Vagina (tissue), 2 donors: ENCODE results near the gene FRMD1. TPM values are rescaled to one million over a fixed set of nuclear protein-coding genes. Genes with fewer than 3 reads are reported as not detected.

Experiments
- DNase-seq, 2 donors: peaks; one replicate each; pipeline ENCODE4 v3.0.0-alpha.2; 2017; ENCODE audit errors: extremely low spot score in 2 of 2
- H3K27ac ChIP-seq: fragments of 200-600 bp; sonication (generic); one replicate; pipeline ENCODE4 v1.5.1; 2019
- H3K27me3 ChIP-seq: fragments of 200-600 bp; sonication (generic); one replicate; pipeline ENCODE4 v1.5.1; 2019
- H3K36me3 ChIP-seq, 2 donors: fragments of 200-600 bp; sonication (generic); one replicate each; pipeline ENCODE4 v1.5.1; 2017 to 2019
- H3K4me1 ChIP-seq: fragments of 200-600 bp; sonication (generic); one replicate; pipeline ENCODE4 v1.5.1; 2019
- H3K4me3 ChIP-seq, 2 donors: fragments of 200-600 bp; sonication (generic); 1 replicate in 1 of 2; 2 replicates in 1 of 2; pipeline ENCODE4 v1.5.1; 2016 to 2019
- H3K9me3 ChIP-seq: fragments of 200-600 bp; sonication (generic); one replicate; pipeline ENCODE4 v1.5.1; 2019
- CTCF ChIP-seq, 3 experiments: fragments of 450-650 bp in 2 of 3; fragments of 200-600 bp in 1 of 3; sonication (generic) in 1 of 3; IDR thresholded peaks; one replicate each; pipeline ENCODE4 v1.5.1; 2017 to 2019; ENCODE audit warnings: antibody characterized with exemption in 3 of 3, mild to moderate bottlenecking in 2 of 3, moderate library complexity in 2 of 3
- POLR2A ChIP-seq, 2 donors: fragments of 450-650 bp; IDR thresholded peaks; one replicate each; pipeline ENCODE4 v1.6.1; 2017; ENCODE audit warnings: antibody characterized with exemption in 2 of 2, mild to moderate bottlenecking in 2 of 2, moderate library complexity in 2 of 2
- POLR2AphosphoS5 ChIP-seq, 2 donors: sonication (generic); formaldehyde crosslinking; IDR thresholded peaks; one replicate each; pipeline ENCODE4 v1.9.0; 2017; ENCODE audit warnings: antibody characterized with exemption in 2 of 2, mild to moderate bottlenecking in 2 of 2, low read depth in 1 of 2; ENCODE audit not compliant: insufficient read depth in 1 of 2
- intact Hi-C: fragments of 100-400 bp; cut with DNase I; formaldehyde crosslinking; loops from one replicate; pipeline ENCODE4 v1.15.1; 2023
- total RNA-seq: library from RNA; depleted of rRNA; stranded (reverse); fragments of >200 nt; gene quantifications from one replicate; pipeline ENCODE4 v1.2.3, GENCODE V29; 2016

The FRMD1 gene
- total RNA-seq, 1 donor from 2014 or later = not detected

- H3K36me3 ChIP-seq = no peaks in the 10 kb centered on the region
- H3K27me3 ChIP-seq = no peaks in the 10 kb centered on the region
- DNase-seq = no peak
- no peak overlapping the region for H3K4me3 ChIP-seq
- peaks cover 14% of the 10 kb centered on the region for H3K4me1 ChIP-seq
- no peaks in the 10 kb centered on the region for H3K9me3 ChIP-seq
- TF ChIP-seq CTCF (IDR thresholded peaks at IDR 0.05) = no peak
- TF ChIP-seq POLR2A (IDR thresholded peaks at IDR 0.05) = no peak
- TF ChIP-seq POLR2AphosphoS5 (IDR thresholded peaks at IDR 0.05; ENCODE audit: insufficient read depth in 1 of 2, low read depth in 1 of 2) = no peak
- intact Hi-C loops = no loop called here
- H3K27ac ChIP-seq = no peak overlapping the region
Measured at GRCh38 chr6:168037242-168037641, 41.8 kb downstream of the FRMD1 start.

- H3K36me3 ChIP-seq = no peaks in the 10 kb centered on the region
- H3K4me1 ChIP-seq = peaks cover 28% of the 10 kb centered on the region
- intact Hi-C loops = no loop called here
- H3K27me3 ChIP-seq = no peaks in the 10 kb centered on the region
- H3K9me3 ChIP-seq = no peaks in the 10 kb centered on the region
- DNase-seq = no peak
- peak overlapping the region; percentile 31 to 43 for H3K4me3 ChIP-seq
- TF ChIP-seq CTCF (IDR thresholded peaks at IDR 0.05) = no peak
- TF ChIP-seq POLR2A (IDR thresholded peaks at IDR 0.05) = no peak
- TF ChIP-seq POLR2AphosphoS5 (IDR thresholded peaks at IDR 0.05; ENCODE audit: insufficient read depth in 1 of 2, low read depth in 1 of 2) = peak in 1 of 2 donors; percentile 29
- H3K27ac ChIP-seq = peak overlapping the region; percentile 53
Measured at GRCh38 chr6:168035661-168036545, 43.1 kb downstream of the FRMD1 start.

DNA sequence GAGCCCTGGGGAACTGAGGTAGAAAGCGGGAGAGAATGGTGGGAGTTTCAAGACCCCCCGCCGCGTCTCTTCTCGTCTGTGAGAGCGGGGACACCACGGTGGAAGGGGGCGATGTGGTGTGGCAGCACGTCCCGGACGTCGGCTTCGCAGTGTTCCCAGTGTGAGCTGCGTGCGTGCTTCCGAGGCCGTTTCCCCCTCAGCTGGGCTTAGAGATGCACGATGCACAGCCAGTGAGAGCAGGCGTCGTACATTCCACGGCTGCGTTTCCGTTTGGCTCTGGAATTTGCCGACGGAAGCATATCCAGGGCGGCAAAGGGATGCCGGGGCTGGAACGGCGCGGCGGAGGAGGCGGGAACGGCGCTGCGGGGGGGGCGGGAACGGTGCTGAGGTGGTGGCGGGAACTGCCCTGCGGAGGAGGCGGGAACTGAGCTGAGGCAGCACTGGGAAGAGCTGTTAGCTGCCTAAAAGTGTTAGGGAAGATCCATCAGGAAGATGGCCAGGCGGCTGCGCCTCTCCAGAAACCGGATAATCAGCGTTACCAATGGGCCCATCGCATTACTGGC lies 43.8 kb downstream of the FRMD1 start:
- DNase-seq = no peak
- intact Hi-C loops = no loop called here
- Histone ChIP-seq H3K27me3 (no peaks in the 10 kb centered on the region), H3K4me3 (peak overlapping the region; percentile 31 to 43), H3K9me3 (no peaks in the 10 kb centered on the region), H3K36me3 (no peaks in the 10 kb centered on the region), H3K4me1 (peaks cover 32% of the 10 kb centered on the region), H3K27ac (peak overlapping the region; percentile 53)
- TF ChIP-seq POLR2AphosphoS5 (IDR thresholded peaks at IDR 0.05; ENCODE audit: insufficient read depth in 1 of 2, low read depth in 1 of 2) (no peak), CTCF (IDR thresholded peaks at IDR 0.05) (no peak), POLR2A (IDR thresholded peaks at IDR 0.05) (no peak)

DNA sequence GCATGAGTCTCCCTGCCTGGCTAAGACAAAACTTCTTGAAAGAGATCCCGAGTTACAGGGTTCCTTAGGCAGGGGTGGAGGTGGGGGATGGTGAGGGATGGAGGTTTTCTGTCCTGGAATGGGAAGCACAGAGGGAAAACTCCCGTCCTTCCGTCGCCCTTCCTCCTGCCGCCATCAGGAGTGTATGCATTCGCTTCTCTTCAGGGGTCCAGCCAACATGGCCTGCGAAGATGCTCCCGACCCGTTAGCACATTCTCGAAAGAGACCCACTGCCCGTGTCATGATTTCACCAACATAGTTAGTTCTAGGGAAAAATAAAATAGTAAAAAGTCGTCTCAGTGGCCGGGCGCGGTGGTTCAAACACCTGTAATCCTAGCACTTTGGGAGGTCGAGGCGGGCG lies 44.5 kb downstream of the FRMD1 start:
- Histone ChIP-seq H3K4me3 (no peak overlapping the region), H3K27me3 (no peaks in the 10 kb centered on the region), H3K4me1 (peaks cover 32% of the 10 kb centered on the region), H3K9me3 (no peaks in the 10 kb centered on the region), H3K36me3 (no peaks in the 10 kb centered on the region), H3K27ac (no peak overlapping the region)
- peak in 1 of 2 donors; percentile 75 for DNase-seq
- intact Hi-C loops = no loop called here
- TF ChIP-seq POLR2AphosphoS5 (IDR thresholded peaks at IDR 0.05; ENCODE audit: insufficient read depth in 1 of 2, low read depth in 1 of 2) (no peak), POLR2A (IDR thresholded peaks at IDR 0.05) (no peak), CTCF (IDR thresholded peaks at IDR 0.05) (no peak)

DNA sequence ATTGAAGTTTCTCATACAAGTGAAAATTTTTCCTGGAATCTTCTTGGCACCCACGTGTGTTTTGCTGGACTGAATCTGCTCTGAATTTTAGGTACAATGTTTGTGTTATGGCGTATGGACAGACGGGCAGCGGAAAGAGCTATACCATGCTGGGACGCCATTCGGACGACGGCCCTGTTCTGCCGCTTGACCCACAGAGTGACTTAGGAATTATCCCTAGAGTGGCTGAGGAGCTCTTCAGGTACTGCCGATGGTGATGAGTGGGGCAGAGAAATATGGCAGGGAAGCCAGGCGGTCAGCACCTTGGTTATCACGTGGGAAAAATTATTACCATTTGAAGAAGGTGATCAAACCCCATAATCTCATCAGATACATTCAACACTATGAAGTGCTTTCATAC lies 45.2 kb downstream of the FRMD1 start:
- Histone ChIP-seq H3K27me3 (no peaks in the 10 kb centered on the region), H3K27ac (no peak overlapping the region), H3K36me3 (no peaks in the 10 kb centered on the region), H3K4me3 (no peak overlapping the region), H3K9me3 (no peaks in the 10 kb centered on the region), H3K4me1 (peaks cover 32% of the 10 kb centered on the region)
- TF ChIP-seq POLR2AphosphoS5 (IDR thresholded peaks at IDR 0.05; ENCODE audit: insufficient read depth in 1 of 2, low read depth in 1 of 2) (no peak), POLR2A (IDR thresholded peaks at IDR 0.05) (no peak), CTCF (IDR thresholded peaks at IDR 0.05) (no peak)
- peak; percentile 43 to 52 for DNase-seq
- intact Hi-C loops = no loop called here
